ENCODE measurements around the gene ZNF789. TPM values are rescaled to one million over a fixed set of nuclear protein-coding genes. Genes with fewer than 3 reads are reported as not detected.

ZNF789 gene
- total and polyA plus RNA-seq, 10 of the 15 experiments (the other 5 are each of a cell fraction or from before 2014, with no cell fraction given): 5.6 to 44.6 (median 21.3) TPM

- WGBS (ENCODE audit: insufficient coverage, insufficient replicate concordance, low lambda C conversion rate, missing lambda C conversion rate): 89% methylated on average over 11 of the region's 11 CpGs
- POLR2A ChIA-PET: no interaction called here
- TF ChIP-seq, protein P1, sequence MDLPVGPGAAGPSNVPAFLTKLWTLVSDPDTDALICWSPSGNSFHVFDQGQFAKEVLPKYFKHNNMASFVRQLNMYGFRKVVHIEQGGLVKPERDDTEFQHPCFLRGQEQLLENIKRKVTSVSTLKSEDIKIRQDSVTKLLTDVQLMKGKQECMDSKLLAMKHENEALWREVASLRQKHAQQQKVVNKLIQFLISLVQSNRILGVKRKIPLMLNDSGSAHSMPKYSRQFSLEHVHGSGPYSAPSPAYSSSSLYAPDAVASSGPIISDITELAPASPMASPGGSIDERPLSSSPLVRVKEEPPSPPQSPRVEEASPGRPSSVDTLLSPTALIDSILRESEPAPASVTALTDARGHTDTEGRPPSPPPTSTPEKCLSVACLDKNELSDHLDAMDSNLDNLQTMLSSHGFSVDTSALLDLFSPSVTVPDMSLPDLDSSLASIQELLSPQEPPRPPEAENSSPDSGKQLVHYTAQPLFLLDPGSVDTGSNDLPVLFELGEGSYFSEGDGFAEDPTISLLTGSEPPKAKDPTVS (IDR thresholded peaks at IDR 0.05; ENCODE audit: low read depth, low read length): no peak
- TF ChIP-seq, protein P2, sequence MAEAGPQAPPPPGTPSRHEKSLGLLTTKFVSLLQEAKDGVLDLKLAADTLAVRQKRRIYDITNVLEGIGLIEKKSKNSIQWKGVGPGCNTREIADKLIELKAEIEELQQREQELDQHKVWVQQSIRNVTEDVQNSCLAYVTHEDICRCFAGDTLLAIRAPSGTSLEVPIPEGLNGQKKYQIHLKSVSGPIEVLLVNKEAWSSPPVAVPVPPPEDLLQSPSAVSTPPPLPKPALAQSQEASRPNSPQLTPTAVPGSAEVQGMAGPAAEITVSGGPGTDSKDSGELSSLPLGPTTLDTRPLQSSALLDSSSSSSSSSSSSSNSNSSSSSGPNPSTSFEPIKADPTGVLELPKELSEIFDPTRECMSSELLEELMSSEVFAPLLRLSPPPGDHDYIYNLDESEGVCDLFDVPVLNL (IDR thresholded peaks at IDR 0.05; ENCODE audit: low read depth, low read length): no peak
- TF ChIP-seq IKZF2 (IDR thresholded peaks at IDR 0.05) (no peak), TCF12 (IDR thresholded peaks at IDR 0.05; ENCODE audit: low read depth, low read length) (no peak), ZBTB11 (CRISPR knock-in tag; IDR thresholded peaks at IDR 0.05) (no peak), NR2C2 (IDR thresholded peaks at IDR 0.05; ENCODE audit: borderline replicate concordance, control insufficient read depth, insufficient read length, low read depth) (no peak), BACH1 (IDR thresholded peaks at IDR 0.05; ENCODE audit: borderline replicate concordance) (no peak), SUPT20H (IDR thresholded peaks at IDR 0.05; ENCODE audit: borderline replicate concordance, control insufficient read depth, low read depth, low read length) (no peak), CHD1 (IDR thresholded peaks at IDR 0.05; ENCODE audit: low read depth, low read length) (no peak), ASH2L (IDR thresholded peaks at IDR 0.05; ENCODE audit: borderline replicate concordance, low read depth) (no peak), ZZZ3 (IDR thresholded peaks at IDR 0.05; ENCODE audit: control insufficient read depth, insufficient read length, low read depth) (no peak), TBL1XR1 (IDR thresholded peaks at IDR 0.05; ENCODE audit: low read depth, low read length) (no peak), RAD21 (IDR thresholded peaks at IDR 0.05; ENCODE audit: insufficient read depth, low read depth, low read length) (no peak), KLF5 (IDR thresholded peaks at IDR 0.05; ENCODE audit: partially characterized antibody) (no peak), TCF3 (IDR thresholded peaks at IDR 0.05; ENCODE audit: borderline replicate concordance, insufficient read depth, low read depth, low read length) (no peak)
- TF ChIP-seq, protein P3, sequence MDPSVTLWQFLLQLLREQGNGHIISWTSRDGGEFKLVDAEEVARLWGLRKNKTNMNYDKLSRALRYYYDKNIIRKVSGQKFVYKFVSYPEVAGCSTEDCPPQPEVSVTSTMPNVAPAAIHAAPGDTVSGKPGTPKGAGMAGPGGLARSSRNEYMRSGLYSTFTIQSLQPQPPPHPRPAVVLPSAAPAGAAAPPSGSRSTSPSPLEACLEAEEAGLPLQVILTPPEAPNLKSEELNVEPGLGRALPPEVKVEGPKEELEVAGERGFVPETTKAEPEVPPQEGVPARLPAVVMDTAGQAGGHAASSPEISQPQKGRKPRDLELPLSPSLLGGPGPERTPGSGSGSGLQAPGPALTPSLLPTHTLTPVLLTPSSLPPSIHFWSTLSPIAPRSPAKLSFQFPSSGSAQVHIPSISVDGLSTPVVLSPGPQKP (IDR thresholded peaks at IDR 0.05; ENCODE audit: low read depth, low read length): no peak
Observed at GRCh38 chr7:99453105-99453504, 19.6 kb upstream of the ZNF789 start.

More at GRCh38 chr7:99453105-99453504, 19.6 kb upstream of the ZNF789 start:
- no peak overlapping the region for H3K4me3 ChIP-seq
- H3K27ac ChIP-seq (ENCODE audit: control insufficient read depth, insufficient read depth): no peak overlapping the region
- ATAC-seq (no peak), FAIRE-seq (no peak), DNase-seq (ENCODE audit: low read depth, low spot score) (no peak)
- intact Hi-C loops (cut with micrococcal nuclease; ENCODE audit: unreplicated experiment): no loop called here
- H3K4me1 ChIP-seq (ENCODE audit: control insufficient read depth, insufficient read depth, low read length): no peaks in the 10 kb centered on the region
- H3K36me3 ChIP-seq (ENCODE audit: control insufficient read depth in 2 of 2, insufficient read depth in 2 of 2, low read length in 1 of 2): peaks cover 38 to 51% of the 10 kb centered on the region in 2 experiments
- no peaks in the 10 kb centered on the region for H3K9me3 ChIP-seq (replicated peaks; ENCODE audit: control insufficient read depth, insufficient read depth, low read length)
- no peaks in the 10 kb centered on the region for H3K79me2 ChIP-seq (ENCODE audit: control insufficient read depth, insufficient read depth, low read length)
- in situ Hi-C loops (cut with MboI): no loop called here
- H3K27me3 ChIP-seq (replicated peaks in 1 of 2; ENCODE audit: control insufficient read depth in 2 of 2, insufficient read depth in 2 of 2, low read length in 1 of 2): no peaks in the 10 kb centered on the region
- RAD21 ChIA-PET (ENCODE audit: unreplicated experiment): no interaction called here
- no peaks in the 10 kb centered on the region for H4K20me1 ChIP-seq (ENCODE audit: control insufficient read depth, insufficient read depth)
- H3K9ac ChIP-seq (ENCODE audit: control insufficient read depth, insufficient read depth, low read length): no peak overlapping the region
- H3K4me2 ChIP-seq (ENCODE audit: control insufficient read depth, insufficient read depth): no peak overlapping the region
- no TSS peak for BruUV-seq (replicated peaks)
- CTCF ChIA-PET: no interaction called here
- SMC1A ChIA-PET (ENCODE audit: uncharacterized antibody, unreplicated experiment): no interaction called here
- no peak overlapping the region for H2AFZ ChIP-seq (ENCODE audit: control insufficient read depth, low read depth, low read length)
